ENCODE data around the gene ANO6.

Gene ANO6

DNA sequence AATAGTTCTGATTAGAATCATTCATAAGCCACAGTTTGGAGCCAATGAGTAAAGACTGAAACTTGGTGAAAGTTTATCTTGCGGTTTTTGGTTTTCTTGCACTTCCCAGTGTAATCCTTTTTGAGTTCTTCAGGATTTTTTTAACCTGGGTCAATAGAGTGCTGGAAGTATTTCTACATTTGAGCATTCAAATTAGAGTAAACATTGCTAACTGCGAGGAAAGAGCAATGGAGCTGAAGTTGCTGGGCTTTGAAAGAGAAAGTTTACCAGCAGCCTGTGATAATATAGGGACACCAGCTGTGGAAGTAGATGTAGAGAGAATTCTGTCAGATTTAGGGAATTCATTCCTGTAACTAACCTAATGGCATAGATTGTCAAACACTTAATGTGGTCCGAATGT, 30.3 kb downstream of the ANO6 start:
- DNase-seq (ENCODE audit: low spot score): no peak
- in situ Hi-C loops (cut with MboI; ENCODE audit: low sequenced_read_pairs, unreplicated experiment): no loop called here
- TF ChIP-seq, protein P1, sequence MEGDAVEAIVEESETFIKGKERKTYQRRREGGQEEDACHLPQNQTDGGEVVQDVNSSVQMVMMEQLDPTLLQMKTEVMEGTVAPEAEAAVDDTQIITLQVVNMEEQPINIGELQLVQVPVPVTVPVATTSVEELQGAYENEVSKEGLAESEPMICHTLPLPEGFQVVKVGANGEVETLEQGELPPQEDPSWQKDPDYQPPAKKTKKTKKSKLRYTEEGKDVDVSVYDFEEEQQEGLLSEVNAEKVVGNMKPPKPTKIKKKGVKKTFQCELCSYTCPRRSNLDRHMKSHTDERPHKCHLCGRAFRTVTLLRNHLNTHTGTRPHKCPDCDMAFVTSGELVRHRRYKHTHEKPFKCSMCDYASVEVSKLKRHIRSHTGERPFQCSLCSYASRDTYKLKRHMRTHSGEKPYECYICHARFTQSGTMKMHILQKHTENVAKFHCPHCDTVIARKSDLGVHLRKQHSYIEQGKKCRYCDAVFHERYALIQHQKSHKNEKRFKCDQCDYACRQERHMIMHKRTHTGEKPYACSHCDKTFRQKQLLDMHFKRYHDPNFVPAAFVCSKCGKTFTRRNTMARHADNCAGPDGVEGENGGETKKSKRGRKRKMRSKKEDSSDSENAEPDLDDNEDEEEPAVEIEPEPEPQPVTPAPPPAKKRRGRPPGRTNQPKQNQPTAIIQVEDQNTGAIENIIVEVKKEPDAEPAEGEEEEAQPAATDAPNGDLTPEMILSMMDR (IDR thresholded peaks at IDR 0.05; ENCODE audit: borderline replicate concordance, control extremely low read depth, extremely low read depth, insufficient read depth, missing control alignments): no peak

DNA sequence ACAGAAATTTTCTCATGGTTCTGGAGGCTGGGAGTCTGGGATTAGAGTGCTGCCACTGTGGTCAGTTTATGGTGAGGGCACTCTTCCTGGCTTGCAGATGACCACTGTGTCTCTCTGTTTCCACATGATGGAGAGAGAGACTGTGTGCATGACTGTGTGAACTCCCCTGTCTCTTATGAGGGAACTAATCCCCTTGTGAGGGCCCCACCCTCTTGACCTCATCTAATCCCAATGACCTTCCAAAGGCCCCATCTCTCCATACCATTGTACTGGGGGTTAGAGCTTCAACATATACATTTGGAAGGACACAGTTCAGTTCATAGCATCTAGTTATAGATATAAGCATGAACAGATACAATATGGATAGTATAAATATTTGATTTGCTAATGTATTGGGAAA, 31.7 kb downstream of the ANO6 start:
- in situ Hi-C loops (cut with MboI; ENCODE audit: low sequenced_read_pairs, unreplicated experiment): no loop called here
- DNase-seq (ENCODE audit: low spot score): no peak
- TF ChIP-seq, protein P1 (IDR thresholded peaks at IDR 0.05; ENCODE audit: borderline replicate concordance, control extremely low read depth, extremely low read depth, insufficient read depth, missing control alignments): no peak

GRCh38 chr12:45248095-45248494, 32.2 kb downstream of the ANO6 start:
- in situ Hi-C loops (cut with MboI; ENCODE audit: low sequenced_read_pairs, unreplicated experiment): no loop called here
- TF ChIP-seq, protein P1 (IDR thresholded peaks at IDR 0.05; ENCODE audit: borderline replicate concordance, control extremely low read depth, extremely low read depth, insufficient read depth, missing control alignments): no peak
- DNase-seq (ENCODE audit: low spot score): no peak

DNA sequence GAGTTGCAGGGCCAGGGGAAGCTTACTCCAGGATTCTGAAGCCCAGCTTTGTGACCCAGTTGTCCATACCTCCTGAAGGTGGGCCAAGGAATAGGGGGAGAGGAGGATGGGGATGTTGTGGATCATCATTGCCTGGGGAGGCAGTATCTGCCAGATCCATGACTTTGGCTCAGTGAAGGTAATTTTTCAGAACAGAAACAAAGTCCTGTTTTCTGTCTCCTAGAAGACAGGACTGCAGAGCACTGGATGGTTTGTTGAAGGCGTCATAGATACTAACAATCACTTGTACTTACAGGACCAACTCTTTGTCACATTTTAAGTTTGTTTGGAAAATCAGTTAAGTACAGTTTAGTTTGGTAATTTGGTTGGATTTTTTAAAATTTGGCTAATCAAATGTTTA, 38.4 kb downstream of the ANO6 start:
- TF ChIP-seq, protein P1 (IDR thresholded peaks at IDR 0.05; ENCODE audit: borderline replicate concordance, control extremely low read depth, extremely low read depth, insufficient read depth, missing control alignments): no peak
- in situ Hi-C loops (cut with MboI; ENCODE audit: low sequenced_read_pairs, unreplicated experiment): no loop called here
- no peak for DNase-seq (ENCODE audit: low spot score)

GRCh38 chr12:45256721-45257120, 40.8 kb downstream of the ANO6 start:
- in situ Hi-C loops (cut with MboI; ENCODE audit: low sequenced_read_pairs, unreplicated experiment): no loop called here
- no peak for DNase-seq (ENCODE audit: low spot score)
- TF ChIP-seq, protein P1 (IDR thresholded peaks at IDR 0.05; ENCODE audit: borderline replicate concordance, control extremely low read depth, extremely low read depth, insufficient read depth, missing control alignments): no peak

- in situ Hi-C loops (cut with MboI; ENCODE audit: low sequenced_read_pairs, unreplicated experiment): no loop called here
- DNase-seq (ENCODE audit: low spot score): peak; percentile 47
- TF ChIP-seq, protein P1 (IDR thresholded peaks at IDR 0.05; ENCODE audit: borderline replicate concordance, control extremely low read depth, extremely low read depth, insufficient read depth, missing control alignments): no peak
Observed at GRCh38 chr12:45257185-45257930, 41.5 kb downstream of the ANO6 start.
